ENCODE data around the gene TBX3.

The TBX3 gene

GRCh38 chr12:114690267-114691135, 6.5 kb upstream of the TBX3 start:
- ATAC-seq = no peak
- H3K9me3 Mint-ChIP-seq = no peaks in the 10 kb centered on the region
- peaks cover 5% of the 10 kb centered on the region for H3K4me1 Mint-ChIP-seq

GRCh38 chr12:114689075-114689994, 5.4 kb upstream of the TBX3 start:
- Mint-ChIP-seq H3K4me3 (no peak overlapping the region), H3K27ac (no peak overlapping the region), H3K9me3 (no peaks in the 10 kb centered on the region), H3K36me3 (no peaks in the 10 kb centered on the region), H3K4me1 (peaks cover 6% of the 10 kb centered on the region)
- ATAC-seq = no peak
- DNase-seq (ENCODE audit: low spot score in 2 of 2) = no peak

More at GRCh38 chr12:114690267-114691135, 6.5 kb upstream of the TBX3 start:
- Mint-ChIP-seq H3K4me3 (no peak overlapping the region), H3K27ac (no peak overlapping the region), H3K36me3 (no peaks in the 10 kb centered on the region)
- no peak for DNase-seq (ENCODE audit: low spot score in 2 of 2)

GRCh38 chr12:114688256-114688845, 4.4 kb upstream of the TBX3 start:
- Mint-ChIP-seq H3K4me3 (no peak overlapping the region), H3K36me3 (peaks cover 3% of the 10 kb centered on the region), H3K27ac (no peak overlapping the region), H3K9me3 (no peaks in the 10 kb centered on the region), H3K4me1 (peaks cover 16% of the 10 kb centered on the region)
- DNase-seq (ENCODE audit: low spot score in 2 of 2) (no peak), ATAC-seq (no peak)

- no peak for ATAC-seq
- no peak overlapping the region for H3K4me3 Mint-ChIP-seq
- H3K4me1 Mint-ChIP-seq = peaks cover 21% of the 10 kb centered on the region
- H3K27ac Mint-ChIP-seq = no peak overlapping the region
- DNase-seq (ENCODE audit: low spot score in 2 of 2) = no peak
- no peaks in the 10 kb centered on the region for H3K9me3 Mint-ChIP-seq
- H3K36me3 Mint-ChIP-seq = peaks cover 8% of the 10 kb centered on the region
These were observed 3.8 kb upstream of the TBX3 start for GRCh38 chr12:114687802-114688201.

DNA sequence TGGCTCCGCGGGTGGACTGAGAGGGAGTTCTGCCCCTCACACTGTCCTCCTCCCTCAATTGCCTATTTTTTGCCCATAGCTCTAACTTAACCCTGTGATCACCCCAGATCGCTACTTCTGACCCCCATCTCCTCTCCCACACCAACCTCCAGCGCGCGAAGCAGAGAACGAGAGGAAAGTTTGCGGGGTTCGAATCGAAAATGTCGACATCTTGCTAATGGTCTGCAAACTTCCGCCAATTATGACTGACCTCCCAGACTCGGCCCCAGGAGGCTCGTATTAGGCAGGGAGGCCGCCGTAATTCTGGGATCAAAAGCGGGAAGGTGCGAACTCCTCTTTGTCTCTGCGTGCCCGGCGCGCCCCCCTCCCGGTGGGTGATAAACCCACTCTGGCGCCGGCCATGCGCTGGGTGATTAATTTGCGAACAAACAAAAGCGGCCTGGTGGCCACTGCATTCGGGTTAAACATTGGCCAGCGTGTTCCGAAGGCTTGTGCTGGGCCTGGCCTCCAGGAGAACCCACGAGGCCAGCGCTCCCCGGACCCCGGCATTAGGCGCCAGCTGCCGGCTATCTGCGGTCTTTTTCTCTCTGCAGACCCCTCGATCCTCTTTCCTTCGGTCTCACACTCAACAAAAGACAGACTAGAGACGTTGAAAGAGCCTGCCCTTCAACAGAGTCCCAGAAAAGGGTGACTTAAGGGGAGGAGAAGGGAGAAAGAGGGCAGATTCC, 3.0 kb upstream of the TBX3 start:
- Mint-ChIP-seq H3K27ac (no peak overlapping the region), H3K4me1 (peaks cover 22% of the 10 kb centered on the region), H3K36me3 (peaks cover 8% of the 10 kb centered on the region), H3K4me3 (no peak overlapping the region), H3K9me3 (no peaks in the 10 kb centered on the region)
- no peak for DNase-seq (ENCODE audit: low spot score in 2 of 2)
- ATAC-seq = no peak

- no peaks in the 10 kb centered on the region for H3K9me3 Mint-ChIP-seq
- peaks cover 22% of the 10 kb centered on the region for H3K4me1 Mint-ChIP-seq
- peaks cover 8% of the 10 kb centered on the region for H3K36me3 Mint-ChIP-seq
- no peak overlapping the region for H3K27ac Mint-ChIP-seq
- DNase-seq (ENCODE audit: low spot score in 2 of 2) (no peak), ATAC-seq (no peak)
- no peak overlapping the region for H3K4me3 Mint-ChIP-seq
These were observed 2.4 kb upstream of the TBX3 start for GRCh38 chr12:114686426-114686772.

- DNase-seq (ENCODE audit: low spot score in 2 of 2) (no peak), ATAC-seq (no peak)
- peaks cover 22% of the 10 kb centered on the region for H3K4me1 Mint-ChIP-seq
- no peak overlapping the region for H3K27ac Mint-ChIP-seq
- H3K4me3 Mint-ChIP-seq = no peak overlapping the region
- no peaks in the 10 kb centered on the region for H3K9me3 Mint-ChIP-seq
- peaks cover 8% of the 10 kb centered on the region for H3K36me3 Mint-ChIP-seq
These were observed 1.9 kb upstream of the TBX3 start for GRCh38 chr12:114685869-114686268.

DNA sequence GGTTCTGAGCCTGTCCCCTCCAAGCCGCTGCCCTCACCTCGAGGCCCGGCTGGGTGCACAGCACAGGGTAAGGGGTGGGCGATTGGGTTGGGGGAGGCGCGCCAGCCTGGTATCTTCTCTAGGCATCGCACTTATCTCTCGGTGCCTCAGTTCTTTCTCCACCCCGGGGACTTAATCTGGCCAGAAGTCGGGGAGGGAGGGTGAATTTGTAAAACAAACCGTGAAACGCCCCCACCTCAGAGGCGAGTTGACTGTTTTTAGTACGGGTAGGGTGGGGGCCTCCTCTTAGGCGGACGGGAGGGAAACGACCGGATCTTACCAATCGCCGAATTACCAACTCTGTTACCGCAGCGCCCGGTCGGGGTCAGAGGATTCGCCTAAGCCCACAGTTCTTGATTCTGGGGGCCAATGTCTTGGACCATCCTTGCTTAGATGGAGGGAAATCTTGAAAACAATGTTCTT, 1.4 kb upstream of the TBX3 start:
- DNase-seq (ENCODE audit: low spot score in 2 of 2) (no peak), ATAC-seq (no peak)
- peaks cover 8% of the 10 kb centered on the region for H3K36me3 Mint-ChIP-seq
- H3K27ac Mint-ChIP-seq = no peak overlapping the region
- H3K4me1 Mint-ChIP-seq = peaks cover 22% of the 10 kb centered on the region
- no peak overlapping the region for H3K4me3 Mint-ChIP-seq
- no peaks in the 10 kb centered on the region for H3K9me3 Mint-ChIP-seq

- DNase-seq (ENCODE audit: low spot score in 2 of 2) = no peak
- no peak for ATAC-seq
- peak overlapping the region; percentile 66 for H3K4me3 Mint-ChIP-seq
- H3K27ac Mint-ChIP-seq = no peak overlapping the region
- no peaks in the 10 kb centered on the region for H3K9me3 Mint-ChIP-seq
- H3K36me3 Mint-ChIP-seq = peaks cover 8% of the 10 kb centered on the region
- H3K4me1 Mint-ChIP-seq = peaks cover 22% of the 10 kb centered on the region
These were observed 897 bp upstream of the TBX3 start for GRCh38 chr12:114684870-114685273.

GRCh38 chr12:114683709-114684097, 272 bp downstream of the TBX3 start:
- ATAC-seq (no peak), DNase-seq (ENCODE audit: low spot score in 2 of 2) (no peak)
- Mint-ChIP-seq H3K9me3 (no peaks in the 10 kb centered on the region), H3K36me3 (peaks cover 8% of the 10 kb centered on the region), H3K4me3 (peak overlapping the region; percentile 66), H3K4me1 (peaks cover 22% of the 10 kb centered on the region), H3K27ac (no peak overlapping the region)

DNA sequence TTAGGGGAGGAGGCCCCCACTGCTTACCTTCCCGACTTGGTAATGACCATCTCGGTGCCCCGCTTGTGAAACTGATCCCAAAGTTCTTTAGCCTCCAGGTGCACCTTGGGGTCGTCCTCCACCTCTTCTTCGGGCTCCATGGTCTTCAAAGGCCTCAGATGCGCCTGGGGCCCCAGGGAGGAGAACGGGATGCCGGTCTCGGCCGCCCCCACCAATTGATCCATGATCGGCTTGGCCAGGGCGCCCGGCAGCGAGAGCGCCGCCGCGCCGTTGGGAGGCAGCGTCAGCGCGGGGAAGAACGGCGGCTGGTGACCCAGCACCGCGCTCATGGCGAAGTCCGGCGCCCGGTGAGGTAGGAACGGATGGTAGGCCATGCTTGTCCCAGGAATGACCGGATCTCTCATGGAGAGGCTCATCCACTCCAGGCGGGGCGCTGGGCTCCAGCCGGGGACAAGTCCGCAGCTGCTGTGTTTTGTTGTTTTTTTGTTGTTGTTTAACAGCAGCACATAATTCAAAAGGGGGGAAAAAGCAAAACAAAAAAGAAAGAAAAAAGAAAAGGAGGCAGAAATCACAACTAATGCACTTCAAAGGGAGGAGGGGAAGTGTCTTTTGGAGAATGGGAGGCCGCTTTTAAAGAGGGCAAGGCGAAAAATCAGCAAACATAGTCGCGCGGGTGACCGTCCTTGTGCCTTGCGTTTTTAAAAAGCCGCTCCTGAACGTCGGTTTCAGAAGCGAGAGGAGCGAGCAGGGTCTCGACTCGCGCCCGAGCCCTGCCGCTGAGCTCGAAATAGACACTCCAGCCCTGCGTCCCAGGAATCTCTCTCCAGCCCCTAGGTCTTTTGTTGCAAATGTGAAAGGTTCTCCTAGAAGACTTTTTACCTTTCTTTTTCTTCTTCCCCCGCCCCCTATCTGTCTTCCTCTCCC, 928 bp downstream of the TBX3 start:
- peaks cover 8% of the 10 kb centered on the region for H3K36me3 Mint-ChIP-seq
- no peak for ATAC-seq
- H3K4me3 Mint-ChIP-seq = peak overlapping the region; percentile 66
- no peaks in the 10 kb centered on the region for H3K9me3 Mint-ChIP-seq
- H3K27ac Mint-ChIP-seq = no peak overlapping the region
- peaks cover 22% of the 10 kb centered on the region for H3K4me1 Mint-ChIP-seq
- DNase-seq (ENCODE audit: low spot score in 2 of 2) = no peak

- Mint-ChIP-seq H3K36me3 (peaks cover 8% of the 10 kb centered on the region), H3K4me3 (no peak overlapping the region), H3K9me3 (no peaks in the 10 kb centered on the region), H3K27ac (no peak overlapping the region), H3K4me1 (peaks cover 22% of the 10 kb centered on the region)
- no peak for ATAC-seq
- DNase-seq (ENCODE audit: low spot score in 2 of 2) = no peak
These were observed 1.7 kb downstream of the TBX3 start for GRCh38 chr12:114682106-114682784.

- Mint-ChIP-seq H3K4me1 (peaks cover 16% of the 10 kb centered on the region), H3K9me3 (no peaks in the 10 kb centered on the region), H3K27ac (no peak overlapping the region), H3K4me3 (no peak overlapping the region), H3K36me3 (peaks cover 8% of the 10 kb centered on the region)
- ATAC-seq (no peak), DNase-seq (ENCODE audit: low spot score in 2 of 2) (no peak)
These were observed 2.7 kb downstream of the TBX3 start for GRCh38 chr12:114681116-114681871.

Data from stimulated activated effector memory CD8-positive, alpha-beta T cell treated with anti-CD3 and anti-CD28 coated beads, Interleukin-12 subunit alpha, Interleukin-12 subunit beta, amount 100 ng/mL, for 72 hours (primary cell).